Common myeloid progenitor, CD34-positive (primary cell): Measurements from ENCODE around the gene TBL1X.

ENCODE experiments used
- CTCF ChIA-PET: fragments of 350-600 bp; sonication (Branson Sonifier 250); formaldehyde crosslinking; loops from one replicate; lab custom pipeline; 2021; ENCODE audit warnings: antibody characterized with exemption; lab: Charles Lee
- POLR2A ChIA-PET: fragments of 350-600 bp; sonication (Branson Sonifier 250); formaldehyde crosslinking; loops from one replicate; lab custom pipeline; 2021; ENCODE audit warnings: antibody characterized with exemption; lab: Charles Lee
- DNase-seq, 3 donors: peaks; one replicate each; pipeline versions ENCODE4 v3.0.0 to v3.0.0-alpha.2; 2013
- H3K27ac ChIP-seq, 2 experiments: 1 replicate in 1 of 2; 2 replicates in 1 of 2; pipeline ENCODE4 v1.7.0; 2013; ENCODE audit warnings: inconsistent platforms in 2 of 2, low read length in 2 of 2, mild to moderate bottlenecking in 2 of 2, low read depth in 1 of 2, moderate library complexity in 1 of 2; ENCODE audit not compliant: severe bottlenecking in 2 of 2, insufficient read depth in 1 of 2, poor library complexity in 1 of 2
- H3K27me3 ChIP-seq, 5 experiments: replicated peaks in 2 of 5; 1 replicate in 3 of 5; 2 replicates in 2 of 5; pipeline versions ENCODE4 v1.6.1 to v1.7.0; 2013; ENCODE audit warnings: low read length in 4 of 5, mild to moderate bottlenecking in 2 of 5, moderate library complexity in 2 of 5, inconsistent platforms in 1 of 5; ENCODE audit not compliant: insufficient read depth in 5 of 5, control insufficient read depth in 4 of 5
- H3K36me3 ChIP-seq, 4 experiments: 1 replicate in 2 of 4; 2 replicates in 2 of 4; pipeline versions ENCODE4 v1.6.1 to v1.7.0; 2013; ENCODE audit warnings: low read length in 3 of 4, control low read depth in 1 of 4, mild to moderate bottlenecking in 1 of 4; ENCODE audit not compliant: control insufficient read depth in 4 of 4, insufficient read depth in 4 of 4
- H3K4me1 ChIP-seq, 4 experiments: 1 replicate in 3 of 4; 2 replicates in 1 of 4; pipeline versions ENCODE4 v1.6.1 to v1.7.1; 2013; ENCODE audit warnings: low read length in 3 of 4, mild to moderate bottlenecking in 3 of 4, control low read depth in 1 of 4, inconsistent platforms in 1 of 4, moderate library complexity in 1 of 4; ENCODE audit not compliant: control insufficient read depth in 4 of 4, insufficient read depth in 4 of 4; ENCODE audit errors: control extremely low read depth in 1 of 4
- H3K4me3 ChIP-seq, 7 experiments: 1 replicate in 4 of 7; 2 replicates in 3 of 7; pipeline versions ENCODE4 v1.5.1 to v1.7.0; 2013; ENCODE audit warnings: mild to moderate bottlenecking in 7 of 7, low read length in 6 of 7, moderate library complexity in 6 of 7, inconsistent platforms in 2 of 7, low read depth in 2 of 7, control low read depth in 1 of 7; ENCODE audit not compliant: insufficient read depth in 4 of 7, control insufficient read depth in 1 of 7; ENCODE audit errors: extremely low read depth in 1 of 7
- H3K9me3 ChIP-seq, 5 experiments: 1 replicate in 4 of 5; 2 replicates in 1 of 5; pipeline versions ENCODE4 v1.6.1 to v1.7.1; 2013; ENCODE audit warnings: low read length in 4 of 5, mild to moderate bottlenecking in 2 of 5, inconsistent platforms in 1 of 5, low read depth in 1 of 5, moderate library complexity in 1 of 5; ENCODE audit not compliant: control insufficient read depth in 4 of 5, insufficient read depth in 2 of 5; ENCODE audit errors: control extremely low read depth in 1 of 5
- WGBS: methylation state at CpG from one replicate; pipeline ENCODE4 v1.1.5; 2013; ENCODE audit not compliant: insufficient coverage; 5-methylcytosine and 5-hydroxymethylcytosine counted together

TBL1X gene

DNA sequence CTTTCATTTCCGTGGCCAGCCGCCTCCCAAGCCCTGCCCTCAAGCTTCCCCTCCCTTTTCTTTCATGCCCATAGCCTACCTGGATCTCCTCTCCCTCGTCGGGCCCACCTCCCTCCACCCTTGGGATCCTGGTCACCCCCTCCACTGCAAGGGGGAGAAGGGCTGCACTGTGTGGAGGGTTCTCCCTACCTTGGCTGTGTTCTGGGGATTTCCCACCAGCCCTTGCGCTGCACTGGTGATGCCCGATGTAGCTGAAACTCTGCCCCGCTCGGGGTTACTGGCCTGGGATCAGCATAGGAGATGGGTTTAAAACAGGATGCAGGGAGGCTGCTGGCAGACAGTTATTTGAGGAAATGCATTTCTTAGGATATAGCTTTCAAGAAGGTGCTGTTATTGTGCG is 128.9 kb downstream of the TBL1X start:
- Histone ChIP-seq H3K27ac (no peak overlapping the region), H3K4me1 (no peaks in the 10 kb centered on the region), H3K4me3 (no peak overlapping the region), H3K27me3 (no peaks in the 10 kb centered on the region), H3K36me3 (no peaks in the 10 kb centered on the region), H3K9me3 (peaks cover 0 to 15% (median 2%) of the 10 kb centered on the region in 5 experiments)
- DNase-seq, result no peak
- POLR2A ChIA-PET, result no interaction called here
- 81% methylated on average over 6 of the region's 9 CpGs for WGBS
- CTCF ChIA-PET, result no interaction called here

DNA sequence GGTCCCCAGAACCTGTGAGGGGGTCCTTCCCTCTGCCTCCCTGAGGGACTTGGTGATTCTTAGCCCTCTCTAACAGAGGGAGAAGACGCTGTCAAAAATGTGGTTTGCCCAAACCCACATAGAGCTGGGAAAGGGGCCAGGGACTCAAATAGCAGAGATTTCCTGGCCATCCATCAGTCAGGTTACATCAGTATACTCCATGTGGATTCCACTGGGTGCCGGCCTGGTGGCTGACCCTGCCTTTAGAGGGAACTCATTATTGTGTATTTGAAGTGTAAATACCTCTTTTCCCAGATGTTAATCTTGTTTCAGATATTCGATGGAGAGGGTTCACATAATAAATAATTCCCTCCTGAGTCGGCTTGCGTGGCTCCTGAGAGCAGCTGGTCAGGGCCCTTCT is 130.3 kb downstream of the TBL1X start:
- no peaks in the 10 kb centered on the region for H3K4me1 ChIP-seq
- POLR2A ChIA-PET, result no interaction called here
- no peak overlapping the region for H3K27ac ChIP-seq
- DNase-seq, result no peak
- H3K36me3 ChIP-seq, result no peaks in the 10 kb centered on the region
- WGBS, result 79% methylated on average over 3 of the region's 5 CpGs
- H3K9me3 ChIP-seq, result peaks cover 0 to 15% (median 2%) of the 10 kb centered on the region in 5 experiments
- no peak overlapping the region for H3K4me3 ChIP-seq
- CTCF ChIA-PET, result no interaction called here
- H3K27me3 ChIP-seq, result no peaks in the 10 kb centered on the region

DNA sequence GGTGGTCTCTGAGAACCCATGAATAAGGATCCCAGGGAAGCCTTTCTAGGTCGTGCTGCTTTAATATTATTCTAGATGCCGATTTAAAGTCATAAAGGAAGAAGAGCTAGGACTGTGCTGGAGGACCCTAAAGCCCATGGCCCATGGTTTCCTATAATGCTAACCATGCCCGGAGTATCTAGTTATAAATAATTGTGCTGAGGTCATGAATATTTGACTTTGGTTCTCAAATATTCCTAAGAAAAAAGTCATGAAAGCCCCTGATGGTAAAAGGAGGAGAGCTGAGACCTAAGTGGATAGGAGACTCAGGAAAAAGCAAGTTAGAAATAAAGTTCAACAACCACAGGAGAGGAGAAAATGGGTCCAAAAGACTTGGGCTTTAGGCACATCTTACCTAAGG is 132.0 kb downstream of the TBL1X start:
- ChIA-PET POLR2A (no interaction called here), CTCF (no interaction called here)
- no peaks in the 10 kb centered on the region for H3K36me3 ChIP-seq
- H3K27me3 ChIP-seq, result no peaks in the 10 kb centered on the region
- 77% methylated on average over 2 of the region's 3 CpGs for WGBS
- H3K27ac ChIP-seq, result no peak overlapping the region
- H3K4me1 ChIP-seq, result no peaks in the 10 kb centered on the region
- peaks cover 0 to 8% (median 2%) of the 10 kb centered on the region in 5 experiments for H3K9me3 ChIP-seq
- no peak for DNase-seq
- H3K4me3 ChIP-seq, result no peak overlapping the region

DNA sequence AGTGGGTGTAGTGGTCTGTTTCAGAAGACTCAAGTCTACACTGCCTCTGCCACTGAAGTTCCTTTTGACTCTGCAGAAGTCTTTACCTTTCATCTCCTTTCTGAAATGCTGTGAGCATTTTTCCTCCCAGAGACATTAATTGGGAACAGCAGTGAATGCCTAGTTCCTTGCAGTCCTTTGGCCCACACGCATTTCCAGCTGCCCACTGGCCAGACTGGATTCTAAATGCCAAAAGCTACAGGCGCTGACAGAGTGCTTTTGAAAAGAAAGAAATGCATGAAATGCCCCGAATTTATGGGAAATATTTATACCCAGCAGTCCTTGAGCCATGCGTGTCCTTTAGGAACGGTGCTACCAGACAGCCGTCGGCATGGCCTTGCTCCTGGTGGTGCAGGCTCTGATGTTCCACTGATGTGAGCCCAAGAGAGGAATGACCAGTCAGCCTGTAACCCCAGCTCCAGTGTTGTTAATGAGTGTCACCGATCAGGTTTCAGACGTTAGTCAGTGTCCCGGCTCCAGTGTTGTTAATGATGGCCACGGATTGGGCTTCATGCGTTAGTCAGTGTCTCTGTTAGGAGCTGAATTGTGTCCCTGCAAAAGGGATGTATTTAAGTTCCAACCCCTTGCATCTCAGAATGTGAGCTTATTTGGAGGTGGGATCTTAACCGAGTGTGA is 132.6 kb downstream of the TBL1X start:
- Histone ChIP-seq H3K4me1 (no peaks in the 10 kb centered on the region), H3K9me3 (peaks cover 0 to 4% (median 0%) of the 10 kb centered on the region in 5 experiments), H3K27me3 (no peaks in the 10 kb centered on the region), H3K27ac (no peak overlapping the region), H3K36me3 (no peaks in the 10 kb centered on the region), H3K4me3 (no peak overlapping the region)
- POLR2A ChIA-PET, result no interaction called here
- CTCF ChIA-PET, result no interaction called here
- DNase-seq, result no peak
- 87% methylated on average over 13 of the region's 13 CpGs for WGBS

DNA sequence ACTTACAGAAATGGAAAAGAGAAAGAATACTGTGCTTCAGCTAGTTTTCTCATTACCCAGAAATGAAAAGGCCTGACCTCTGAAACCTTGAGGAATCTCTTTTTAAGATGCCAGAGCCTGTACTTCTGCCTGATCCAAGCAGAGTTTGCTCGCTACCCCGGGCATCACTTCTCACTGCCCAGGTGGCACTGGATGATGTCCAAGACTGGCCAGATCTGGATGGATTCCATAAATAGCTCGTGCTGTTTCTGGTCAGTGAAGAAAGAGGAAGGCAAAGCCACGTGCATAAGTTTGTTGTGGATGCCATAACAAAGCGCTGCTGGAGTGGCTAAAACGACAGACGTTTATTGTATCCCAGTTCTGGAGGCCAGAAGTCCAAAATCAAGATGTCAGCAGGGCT is 133.5 kb downstream of the TBL1X start:
- ChIA-PET CTCF (no interaction called here), POLR2A (no interaction called here)
- WGBS, result 73% methylated on average over 7 of the region's 7 CpGs
- Histone ChIP-seq H3K4me1 (no peaks in the 10 kb centered on the region), H3K36me3 (no peaks in the 10 kb centered on the region), H3K4me3 (no peak overlapping the region), H3K9me3 (no peaks in the 10 kb centered on the region), H3K27ac (no peak overlapping the region), H3K27me3 (no peaks in the 10 kb centered on the region)
- no peak for DNase-seq

DNA sequence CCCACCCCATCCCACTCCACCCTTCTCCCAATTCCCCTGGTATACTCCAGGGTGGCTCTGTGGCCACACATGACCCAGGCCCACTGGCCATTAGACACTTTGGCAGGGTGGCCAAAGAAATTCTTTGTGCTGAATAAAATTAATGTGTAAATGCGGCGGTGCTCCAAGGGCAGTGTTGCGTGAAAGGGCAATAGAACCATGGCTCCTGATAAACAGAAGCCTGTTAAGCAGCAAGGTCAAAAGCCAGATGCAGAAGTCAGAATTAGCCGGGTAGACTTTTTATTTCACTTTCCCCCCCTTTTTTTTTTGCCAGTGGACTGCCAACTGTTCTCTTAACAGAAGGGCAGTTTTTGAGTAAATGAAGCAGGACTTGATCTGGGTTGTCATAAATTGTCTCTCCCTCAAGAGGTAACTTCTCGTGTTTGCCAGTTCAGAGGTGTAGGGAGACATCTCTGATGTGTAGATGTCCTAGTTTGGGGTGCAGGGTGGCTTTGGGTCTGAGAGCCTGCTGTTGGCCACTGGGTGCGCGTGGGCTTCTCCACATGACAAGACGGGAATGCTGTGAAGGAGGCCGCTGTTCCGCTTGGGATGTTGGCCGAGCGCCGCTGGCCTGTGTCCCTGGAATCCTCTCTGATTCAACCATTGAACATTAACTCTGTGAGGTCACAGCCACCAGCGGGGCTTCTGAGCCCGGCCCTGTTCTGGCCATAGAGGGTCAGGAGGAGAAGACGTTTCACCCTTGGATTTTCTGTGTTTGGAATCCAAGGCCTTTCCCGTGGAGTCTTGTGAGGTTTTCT is 139.5 kb downstream of the TBL1X start:
- WGBS, result 93% methylated on average over 17 of the region's 17 CpGs

DNA sequence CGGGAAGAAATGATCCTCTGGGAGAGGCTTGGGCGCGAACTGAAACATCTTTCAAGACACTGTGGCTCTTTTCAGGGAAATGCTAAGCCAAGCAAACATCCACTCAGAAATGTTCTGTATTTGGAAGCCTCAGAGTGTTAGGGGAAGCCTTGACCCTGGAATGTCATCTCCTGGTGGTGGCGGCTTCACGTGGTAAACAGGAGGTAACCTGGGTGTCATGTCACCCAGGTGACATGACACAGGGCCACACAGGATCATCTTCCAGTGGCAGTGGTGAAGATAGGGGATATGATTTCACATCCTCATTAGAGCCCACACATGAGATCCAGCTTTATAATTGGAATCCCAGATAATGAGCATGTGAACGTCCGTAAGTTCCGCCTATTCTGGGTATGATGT is 140.0 kb downstream of the TBL1X start:
- Histone ChIP-seq H3K4me3 (no peak overlapping the region), H3K36me3 (no peaks in the 10 kb centered on the region), H3K4me1 (no peaks in the 10 kb centered on the region), H3K27ac (no peak overlapping the region), H3K9me3 (no peaks in the 10 kb centered on the region), H3K27me3 (no peaks in the 10 kb centered on the region)
- 95% methylated on average over 5 of the region's 8 CpGs for WGBS
- CTCF ChIA-PET, result no interaction called here
- no peak for DNase-seq
- POLR2A ChIA-PET, result no interaction called here

More for the DNA sequence above, 139.5 kb downstream of the TBL1X start:
- Histone ChIP-seq H3K4me3 (no peak overlapping the region), H3K27me3 (no peaks in the 10 kb centered on the region), H3K9me3 (no peaks in the 10 kb centered on the region), H3K4me1 (no peaks in the 10 kb centered on the region), H3K27ac (no peak overlapping the region), H3K36me3 (no peaks in the 10 kb centered on the region)
- ChIA-PET POLR2A (no interaction called here), CTCF (no interaction called here)
- DNase-seq, result no peak
